NCI-H460 (cell line): ENCODE data around the gene DUSP28. TPM values are rescaled to one million over a fixed set of nuclear protein-coding genes. Genes with fewer than 3 reads are reported as not detected.

Source experiments
- total RNA-seq: library from RNA; depleted of rRNA; stranded (reverse); fragments of >200 nt; shearing (Covaris generic); gene quantifications from 2 replicates; pipeline ENCODE4 v1.2.3, GENCODE V29; 2014; rRNA removed

DUSP28 gene
- total RNA-seq, 1 experiment from 2014 or later = 4.9 TPM

Other genes with a start within 250 kb of the DUSP28 start
- 80.8 and 97.8 TPM in 2 replicates for gene GPC1, start 124.7 kb upstream of the DUSP28 start, total RNA-seq
- gene ANKMY1, start 2.4 kb upstream of the DUSP28 start, total RNA-seq = 8.7 and 12.6 TPM in 2 replicates
- gene RNPEPL1, start 8.1 kb downstream of the DUSP28 start, total RNA-seq = 21.7 and 29.2 TPM in 2 replicates
- gene CAPN10, start 26.4 kb downstream of the DUSP28 start, total RNA-seq = 22.3 and 23.3 TPM in 2 replicates
- gene GPR35, start 65.1 kb downstream of the DUSP28 start, total RNA-seq = 0.10 and 0.38 TPM in 2 replicates
- not detected in 2 replicates for gene AQP12B, start 122.5 kb downstream of the DUSP28 start, total RNA-seq
- gene AQP12A, start 131.5 kb downstream of the DUSP28 start, total RNA-seq = not detected in 2 replicates